HG03039 (cell line): ENCODE data around the gene SLC22A31.
"Not testable (repeated sequence)": the region's sequence is repeated elsewhere in the genome, so short reads cannot be mapped to it uniquely, and the experiment has no call there.

Source experiments
- ATAC-seq: cut with Tn5 transposase; IDR thresholded peaks from one replicate; pipeline ENCODE4 v1.9.1; 2021; ENCODE audit warnings: mild to moderate bottlenecking, moderate library complexity; ENCODE audit not compliant: unreplicated experiment

Gene SLC22A31

DNA sequence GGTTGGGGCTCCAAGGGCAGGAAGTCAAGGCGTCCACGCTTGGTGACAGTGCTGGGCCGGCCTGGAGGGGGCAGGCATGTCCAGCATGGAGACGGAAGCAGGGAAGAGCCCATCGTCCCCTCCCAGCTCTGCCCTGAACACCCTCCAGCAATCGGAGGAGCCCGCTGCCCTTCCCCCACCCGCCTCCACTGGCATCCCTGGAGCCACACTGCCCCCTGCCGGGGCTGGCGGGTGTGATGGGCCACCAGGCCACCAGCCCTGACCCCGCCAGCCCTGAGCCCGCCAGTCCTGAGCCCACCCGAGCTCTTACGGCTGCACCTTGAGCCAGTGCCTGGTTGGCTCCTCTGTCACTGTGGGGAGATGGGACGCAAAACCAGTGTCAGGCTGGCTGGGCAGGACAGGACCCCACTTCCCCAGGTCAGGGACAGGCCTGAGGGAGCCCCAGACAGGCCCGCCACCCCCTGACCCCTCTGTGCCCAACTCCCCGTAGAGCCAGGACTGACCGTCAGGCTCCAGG is 32.9 kb downstream of the SLC22A31 start:
- ATAC-seq, result no peak

GRCh38 chr16:89166696-89167424 is 33.5 kb downstream of the SLC22A31 start:
- ATAC-seq, result no peak

DNA sequence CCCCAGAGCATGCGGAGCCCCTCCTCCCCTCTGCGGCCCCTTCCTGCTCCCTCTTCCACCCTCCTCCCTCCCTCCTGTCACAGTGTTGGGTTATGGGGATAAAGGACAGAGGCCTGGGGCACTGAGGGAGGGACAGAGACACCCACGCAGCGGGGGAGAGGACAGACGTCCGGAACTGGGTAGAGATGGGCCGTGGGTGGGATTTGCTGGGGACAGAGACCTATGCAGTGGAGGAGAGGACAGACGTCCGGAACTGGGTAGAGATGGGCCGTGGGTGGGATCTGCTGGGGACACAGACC is 34.7 kb downstream of the SLC22A31 start:
- not testable (repeated sequence) for ATAC-seq

- no peak for ATAC-seq
These were observed 35.3 kb downstream of the SLC22A31 start for GRCh38 chr16:89164847-89165680.

DNA sequence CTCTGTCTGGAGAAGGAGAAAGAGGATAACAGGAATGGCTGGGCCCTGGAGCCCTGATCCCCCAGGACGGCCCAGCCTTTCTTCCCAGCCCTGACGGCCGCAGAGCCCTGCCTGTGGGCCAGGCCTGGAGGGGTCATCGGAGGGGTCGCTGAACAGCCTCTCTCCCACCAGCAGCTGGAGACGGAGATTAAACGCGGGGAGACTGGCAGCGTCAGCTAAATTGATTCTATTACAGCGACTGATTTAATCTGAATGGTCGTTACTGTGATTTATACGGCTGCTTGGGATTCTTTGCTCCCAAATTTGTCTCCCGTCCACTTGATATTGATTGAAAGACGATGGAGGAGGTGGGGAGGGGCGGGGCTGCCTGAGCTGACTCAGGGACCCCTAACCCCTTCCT is 35.9 kb downstream of the SLC22A31 start:
- ATAC-seq, result no peak

- ATAC-seq, result no peak
These were observed 37.0 kb downstream of the SLC22A31 start for GRCh38 chr16:89163297-89163696.

DNA sequence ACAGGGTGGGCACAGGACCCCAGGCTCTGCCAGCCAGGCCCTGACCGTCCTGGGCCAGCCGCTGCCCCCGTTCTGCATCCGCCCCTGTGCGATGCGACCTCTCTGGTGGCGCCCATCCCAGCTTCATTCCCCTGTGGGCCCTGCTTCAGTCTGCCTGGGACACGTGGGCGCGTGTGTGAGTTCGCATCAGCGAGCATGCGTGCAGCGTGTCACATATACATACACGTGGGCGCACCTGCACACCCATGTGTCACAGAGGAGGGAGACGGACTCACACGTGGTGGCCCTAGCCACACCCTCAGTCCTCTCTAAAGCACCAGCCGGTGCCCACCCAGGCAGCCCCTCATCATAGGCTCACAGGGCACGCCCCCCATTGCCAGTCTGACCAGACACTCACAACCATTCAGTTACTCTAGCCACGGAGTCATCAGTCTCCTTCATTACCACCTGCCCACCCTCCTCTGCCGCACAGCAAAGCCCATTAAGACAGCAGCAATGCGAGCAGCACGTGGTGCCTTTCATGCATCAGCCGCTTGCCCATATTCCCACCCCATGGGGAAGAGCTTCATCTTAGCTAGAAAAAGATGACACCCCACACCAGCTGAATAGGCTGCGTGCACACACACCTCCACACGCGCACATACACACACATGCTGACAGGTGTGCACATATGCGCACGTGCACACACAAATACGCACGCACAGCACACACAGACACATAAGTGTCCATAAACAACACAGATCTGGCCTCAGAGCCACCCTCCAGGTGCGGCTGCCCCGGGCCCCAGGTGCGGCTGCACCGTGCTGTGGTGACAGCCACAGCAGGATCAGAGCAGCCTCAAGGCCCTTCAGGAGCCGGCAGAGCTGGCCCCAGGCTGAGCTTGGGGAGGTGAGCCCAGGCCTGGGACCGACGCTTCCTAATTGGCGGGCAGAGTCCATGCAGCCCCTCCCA is 38.3 kb downstream of the SLC22A31 start:
- no peak for ATAC-seq

- no peak for ATAC-seq
These were observed 39.2 kb downstream of the SLC22A31 start for GRCh38 chr16:89160977-89161701.

DNA sequence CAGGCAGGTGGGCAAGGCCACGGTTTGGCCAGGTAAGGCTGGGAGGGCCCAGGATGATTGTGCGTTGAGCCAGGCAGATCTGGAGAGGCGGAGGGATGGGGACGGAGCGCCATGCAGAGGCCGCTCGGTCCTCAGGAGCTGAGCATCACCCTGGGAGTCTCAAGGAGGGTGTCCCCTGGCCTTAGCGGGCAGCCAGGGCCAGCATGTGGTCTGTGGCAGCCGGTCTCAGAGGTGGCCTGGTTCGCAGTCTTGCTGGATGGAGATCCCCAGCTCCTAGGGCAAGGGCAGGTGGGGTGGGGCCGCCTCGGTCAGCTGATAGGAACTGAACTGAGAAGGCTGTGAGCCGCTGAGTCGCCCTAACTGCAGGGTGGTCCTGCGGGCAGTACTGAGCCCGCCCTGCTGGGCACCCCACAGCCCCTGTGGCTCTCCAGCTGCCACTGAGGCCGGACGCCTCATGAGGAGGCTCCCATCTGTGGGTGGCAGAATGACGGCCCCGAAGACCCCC is 40.4 kb downstream of the SLC22A31 start:
- no peak for ATAC-seq

- ATAC-seq, result no peak
These were observed 41.1 kb downstream of the SLC22A31 start for GRCh38 chr16:89159066-89159849.

DNA sequence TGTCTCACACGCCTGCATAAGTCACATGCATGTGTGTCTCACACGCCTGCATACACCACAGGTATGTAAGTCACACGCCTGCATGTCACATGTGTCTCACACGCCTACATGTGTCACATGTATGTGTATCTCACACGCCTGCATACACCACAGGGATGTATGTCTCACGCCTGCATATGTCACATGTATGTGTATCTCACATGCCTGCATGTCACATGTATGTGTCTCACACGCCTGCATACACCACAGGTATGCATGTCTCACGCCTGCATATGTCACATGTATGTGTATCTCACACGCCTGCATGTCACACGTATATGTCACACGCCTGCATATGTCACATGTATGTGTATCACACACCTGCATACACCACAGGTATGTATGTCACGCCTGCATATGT is 42.6 kb downstream of the SLC22A31 start:
- no peak for ATAC-seq

DNA sequence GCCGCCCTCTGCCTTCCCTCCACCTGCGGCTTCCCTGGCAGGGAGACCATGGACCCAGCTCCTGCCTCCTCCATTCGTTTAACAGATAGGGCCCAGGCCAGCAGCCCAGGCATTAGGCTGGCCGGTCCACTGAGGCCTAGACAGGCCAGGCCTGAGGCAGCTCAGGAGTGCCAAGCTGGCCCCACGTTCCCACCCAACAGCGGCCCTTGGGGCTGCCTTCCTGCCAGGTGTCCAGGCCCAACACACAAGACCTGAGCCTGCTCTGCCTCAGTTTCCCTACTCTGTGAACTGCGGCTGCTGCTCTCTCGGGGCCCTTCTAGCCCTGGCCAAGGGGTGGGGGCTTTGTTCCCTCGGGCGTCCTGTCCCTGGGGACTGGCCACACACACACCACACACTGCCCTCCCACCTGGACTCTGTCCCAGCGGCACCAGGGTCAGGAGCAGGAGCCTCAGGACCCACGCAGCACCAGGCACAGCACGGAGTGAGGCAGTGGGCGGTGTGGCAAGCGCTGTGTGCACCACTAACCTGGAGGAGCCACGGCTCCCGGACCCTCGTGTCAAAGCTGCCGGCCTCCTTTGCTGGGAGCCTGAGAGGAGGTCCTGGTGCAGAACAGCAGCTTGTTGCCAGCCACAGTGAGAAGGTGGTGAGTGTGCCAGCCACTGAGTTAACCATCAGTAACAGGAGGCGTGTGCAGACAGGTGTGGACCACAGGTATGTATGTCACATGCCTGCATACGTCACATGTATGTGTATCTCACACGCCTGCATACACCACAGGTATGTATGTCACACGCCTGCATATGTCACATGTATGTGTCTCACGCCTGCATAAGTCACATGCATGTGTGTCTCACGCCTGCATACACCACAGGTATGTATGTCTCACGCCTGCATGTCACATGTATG is 43.3 kb downstream of the SLC22A31 start:
- no peak for ATAC-seq

DNA sequence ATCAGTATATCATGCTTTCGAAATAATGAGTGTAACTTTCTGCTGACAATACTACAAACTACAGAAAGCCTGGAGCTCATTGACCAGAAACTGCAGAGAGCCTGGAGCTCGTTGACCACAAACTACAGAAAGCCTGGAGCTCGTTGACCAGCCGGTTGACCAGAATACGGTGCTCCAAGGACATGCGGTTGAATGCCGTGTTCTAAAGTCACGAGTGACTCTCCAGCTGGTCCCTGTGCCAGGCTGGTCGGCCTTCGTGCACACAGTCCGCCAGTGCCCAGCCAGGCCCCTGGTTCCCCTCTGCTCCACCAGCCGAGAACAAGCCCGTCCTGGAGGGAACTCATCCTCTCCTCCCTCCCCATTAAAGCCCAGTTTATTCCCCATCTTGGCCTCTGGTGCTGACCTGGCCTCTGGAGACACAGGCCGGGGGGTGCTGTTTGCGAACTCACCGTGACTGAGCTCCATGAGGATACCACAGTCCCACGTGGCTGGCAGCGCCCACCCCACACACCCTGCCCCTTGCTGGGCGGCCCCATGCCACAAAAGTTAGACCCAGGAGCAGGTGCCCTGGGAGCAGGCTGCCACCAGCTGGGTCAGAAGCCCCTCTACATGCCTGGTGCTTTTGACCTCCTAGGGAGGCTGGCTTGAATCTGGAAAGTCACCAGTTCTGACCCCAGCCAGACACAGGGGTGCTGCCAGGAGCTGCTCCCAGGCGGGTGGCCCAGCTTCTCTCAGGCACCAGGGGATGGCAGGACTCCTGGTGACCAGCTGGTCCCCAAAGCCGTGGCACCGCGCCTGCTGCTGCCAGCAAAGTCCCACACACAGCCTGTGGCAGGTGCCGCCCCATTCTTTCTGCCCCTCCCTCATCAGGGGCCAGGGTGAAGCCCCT is 44.2 kb downstream of the SLC22A31 start:
- no peak for ATAC-seq

DNA sequence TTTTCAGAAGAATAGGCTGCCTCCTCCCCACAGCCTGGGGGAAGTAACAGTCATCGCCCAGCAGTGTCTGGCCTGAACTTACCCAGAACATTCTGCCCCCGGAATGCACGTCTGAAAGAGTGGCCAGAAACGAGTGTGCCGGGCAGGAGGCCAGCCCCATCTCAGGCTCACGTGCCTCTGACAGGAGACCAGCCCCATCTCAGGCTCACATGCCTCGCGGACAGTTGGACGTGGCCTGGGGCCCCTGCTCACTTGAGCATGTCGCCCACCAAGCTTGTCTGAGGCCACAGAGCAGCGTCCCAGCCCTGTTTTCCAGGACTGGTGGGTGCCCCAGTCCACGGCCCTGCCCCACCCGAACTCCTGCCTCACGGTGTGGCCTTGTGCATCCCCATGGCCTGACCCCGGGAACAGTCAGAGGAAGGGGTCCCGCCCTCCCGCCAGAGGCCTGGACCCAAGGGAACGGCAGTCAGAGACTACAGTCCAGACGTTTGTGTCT is 45.1 kb downstream of the SLC22A31 start:
- no peak for ATAC-seq

GRCh38 chr16:89154390-89155183 is 45.8 kb downstream of the SLC22A31 start:
- no peak for ATAC-seq

GRCh38 chr16:89153848-89154271 is 46.5 kb downstream of the SLC22A31 start:
- ATAC-seq, result no peak
